Left ventricle myocardium inferior (tissue), 1 donor: ENCODE measurements around the gene HAVCR1. TPM values are rescaled to one million over a fixed set of nuclear protein-coding genes. Genes with fewer than 3 reads are reported as not detected.
"Not testable (repeated sequence)": the region's sequence is repeated elsewhere in the genome, so short reads cannot be mapped to it uniquely, and the experiment has no call there.

ENCODE experiments used
- DNase-seq: peaks from one replicate; pipeline ENCODE4 v3.0.0-alpha.2; 2020
- H3K27ac ChIP-seq: fragments of 200-600 bp; replicated peaks from 2 replicates; pipeline ENCODE4 v1.8.0; 2021
- H3K27me3 ChIP-seq: fragments of 200-600 bp; 2 replicates; pipeline ENCODE4 v1.8.0; 2021; ENCODE audit warnings: low read depth
- H3K36me3 ChIP-seq: fragments of 200-600 bp; 2 replicates; pipeline ENCODE4 v1.8.0; 2021
- H3K4me1 ChIP-seq: fragments of 200-600 bp; 2 replicates; pipeline ENCODE4 v1.8.0; 2021
- H3K4me3 ChIP-seq: fragments of 200-600 bp; 2 replicates; pipeline ENCODE4 v1.8.0; 2021; ENCODE audit warnings: mild to moderate bottlenecking, moderate library complexity
- H3K9me3 ChIP-seq: fragments of 200-600 bp; replicated peaks from 2 replicates; pipeline ENCODE4 v1.8.0; 2021
- CTCF ChIP-seq: fragments of 200-600 bp; IDR thresholded peaks from 2 replicates; pipeline ENCODE4 v1.8.0; 2021; ENCODE audit warnings: antibody characterized with exemption, mild to moderate bottlenecking, borderline replicate concordance
- intact Hi-C: fragments of 100-400 bp; cut with micrococcal nuclease; formaldehyde crosslinking; loops from one replicate; pipeline ENCODE4 v1.11.0; 2022
- total RNA-seq: library from RNA; stranded (reverse); fragmentation: NEBNext Ultra II Directional; extraction: Animal tissue kit (Norgen Biotek cat#: 25700); gene quantifications from one replicate; pipeline ENCODE4 v1.2.1, GENCODE V29; 2021
- donor health status: DM: no; HTN: yes; CAD: no; lungs with severe emphysema.

HAVCR1 gene
- total RNA-seq, 1 donor from 2014 or later, result not detected

- TF ChIP-seq CTCF, result no peak
- Histone ChIP-seq H3K4me1 (no peaks in the 10 kb centered on the region), H3K4me3 (no peak overlapping the region), H3K27me3 (no peaks in the 10 kb centered on the region), H3K27ac (no peak overlapping the region), H3K9me3 (no peaks in the 10 kb centered on the region), H3K36me3 (no peaks in the 10 kb centered on the region)
- intact Hi-C loops, result no loop called here
- DNase-seq, result no peak
Measured at GRCh38 chr5:157063776-157064430, 5.0 kb upstream of the HAVCR1 start.

- no peak for TF ChIP-seq CTCF
- H3K4me3 ChIP-seq, result no peak overlapping the region
- intact Hi-C loops, result no loop called here
- no peak for DNase-seq
- no peaks in the 10 kb centered on the region for H3K36me3 ChIP-seq
- no peak overlapping the region for H3K27ac ChIP-seq
- H3K9me3 ChIP-seq, result no peaks in the 10 kb centered on the region
- H3K27me3 ChIP-seq, result no peaks in the 10 kb centered on the region
- H3K4me1 ChIP-seq, result no peaks in the 10 kb centered on the region
Measured at GRCh38 chr5:157059891-157060290, 975 bp upstream of the HAVCR1 start.

GRCh38 chr5:157057459-157058370 lies 1.2 kb downstream of the HAVCR1 start:
- Histone ChIP-seq H3K27ac (no peak overlapping the region), H3K27me3 (no peaks in the 10 kb centered on the region), H3K4me3 (no peak overlapping the region), H3K36me3 (no peaks in the 10 kb centered on the region), H3K4me1 (no peaks in the 10 kb centered on the region), H3K9me3 (no peaks in the 10 kb centered on the region)
- no peak for TF ChIP-seq CTCF
- intact Hi-C loops, result no loop called here
- DNase-seq, result no peak

GRCh38 chr5:157056848-157057247 lies 2.1 kb downstream of the HAVCR1 start:
- H3K27me3 ChIP-seq, H3K4me3 ChIP-seq, H3K36me3 ChIP-seq, DNase-seq, H3K9me3 ChIP-seq, intact Hi-C loops, H3K27ac ChIP-seq, H3K4me1 ChIP-seq: not testable (repeated sequence)

- no peak for TF ChIP-seq CTCF
- no peak for DNase-seq
- Histone ChIP-seq H3K4me3 (no peak overlapping the region), H3K27ac (no peak overlapping the region), H3K27me3 (no peaks in the 10 kb centered on the region), H3K36me3 (no peaks in the 10 kb centered on the region), H3K9me3 (no peaks in the 10 kb centered on the region), H3K4me1 (no peaks in the 10 kb centered on the region)
- intact Hi-C loops, result no loop called here
Measured at GRCh38 chr5:157051604-157052245, 7.2 kb downstream of the HAVCR1 start.
